A549 (cell line): ENCODE results near the gene MAP3K10. TPM values are rescaled to one million over a fixed set of nuclear protein-coding genes. Genes with fewer than 3 reads are reported as not detected.

Source experiments
- ATAC-seq, 2 experiments: fragments of 200-7000 bp in 1 of 2; fragments of >200 bp in 1 of 2; cut with Nextera tagmentation in 1 of 2; cut with Tn5 transposase in 1 of 2; 3 replicates each; pipeline versions ENCODE4 v1.8.0 to v1.9.1; 2018 to 2020; ENCODE audit warnings: mild to moderate bottlenecking in 1 of 2, moderate library complexity in 1 of 2
- CTCF ChIA-PET: fragments of 300-600 bp; sonication (Branson Sonifier 250); formaldehyde crosslinking; extraction: SDS; loops from one replicate; lab custom pipeline; 2021; ENCODE audit warnings: antibody characterized with exemption, inconsistent platforms; lab: Yijun Ruan, JAX
- POLR2A ChIA-PET: fragments of 350-600 bp; formaldehyde crosslinking; extraction: SDS; loops from one replicate; lab custom pipeline; 2021; ENCODE audit warnings: antibody characterized with exemption, inconsistent platforms; lab: Yijun Ruan, JAX
- DNase-seq, 2 experiments: peaks; one replicate each; pipeline versions ENCODE4 v3.0.0 to v3.0.0-alpha.2; 2011 to 2016; ENCODE audit warnings: low read depth in 1 of 2, low spot score in 1 of 2
- FAIRE-seq: peaks from 2 replicates; lab custom pipeline; 2011; peaks lifted over from hg19 to GRCh38; lab: Jason Lieb, UNC
- H3K27ac ChIP-seq, 2 experiments: fragments of >200 bp; sonication (Bioruptor Twin); formaldehyde crosslinking; 3 replicates each; pipeline ENCODE4 v1.5.1; 2016 to 2017
- H3K4me1 ChIP-seq: fragments of >200 bp; sonication (Bioruptor Twin); formaldehyde crosslinking; 3 replicates; pipeline ENCODE4 v1.6.1; 2016
- H3K4me2 ChIP-seq: fragments of >200 bp; sonication (Bioruptor Twin); formaldehyde crosslinking; 3 replicates; pipeline ENCODE4 v1.6.1; 2016
- H3K4me3 ChIP-seq: fragments of >200 bp; sonication (Bioruptor Twin); formaldehyde crosslinking; 3 replicates; pipeline ENCODE4 v1.5.1; 2016
- H3K9me3 ChIP-seq: fragments of >200 bp; sonication (Bioruptor Twin); formaldehyde crosslinking; 3 replicates; pipeline ENCODE4 v1.6.1; 2016
- ATOH8 ChIP-seq: fragments of 250-450 bp; sonication (Bioruptor Pico); IDR thresholded peaks from 2 replicates; pipeline ENCODE4 v1.5.0; 2020; ENCODE audit warnings: low read depth, mild to moderate bottlenecking, moderate library complexity
- CBX8 ChIP-seq: fragments of 200-600 bp; sonication (generic); IDR thresholded peaks from 2 replicates; pipeline ENCODE4 v1.6.1; 2016
- CEBPB ChIP-seq, 2 experiments: fragments of >200 bp in 1 of 2; sonication (Bioruptor Twin) in 1 of 2; formaldehyde crosslinking in 1 of 2; IDR thresholded peaks; 2 replicates each; pipeline ENCODE4 v1.6.1; 2012 to 2016
- CTCF ChIP-seq: fragments of >200 bp; sonication (Bioruptor Twin); formaldehyde crosslinking; IDR thresholded peaks from 3 replicates; pipeline ENCODE4 v1.5.1; 2016
- FOXS1 ChIP-seq: fragments of 250-450 bp; sonication (Bioruptor Pico); IDR thresholded peaks from 2 replicates; pipeline ENCODE4 v1.5.0; 2020; ENCODE audit warnings: mild to moderate bottlenecking, moderate library complexity
- HDAC2 ChIP-seq: fragments of 200-600 bp; sonication (generic); IDR thresholded peaks from 2 replicates; pipeline ENCODE4 v1.6.1; 2016
- HEYL ChIP-seq: fragments of 250-450 bp; sonication (Bioruptor Pico); IDR thresholded peaks from 2 replicates; pipeline ENCODE4 v1.8.0; 2021; ENCODE audit warnings: mild to moderate bottlenecking, moderate library complexity
- HMGXB4 ChIP-seq: fragments of 250-450 bp; sonication (Bioruptor Pico); IDR thresholded peaks from 2 replicates; pipeline ENCODE4 v1.5.0; 2021; ENCODE audit warnings: mild to moderate bottlenecking, moderate library complexity, borderline replicate concordance
- HOXA7 ChIP-seq: fragments of 250-450 bp; sonication (Bioruptor Pico); IDR thresholded peaks from 2 replicates; pipeline ENCODE4 v1.5.0; 2020; ENCODE audit warnings: mild to moderate bottlenecking, moderate library complexity
- HOXB13 ChIP-seq: fragments of 250-450 bp; sonication (Bioruptor Pico); IDR thresholded peaks from 2 replicates; pipeline ENCODE4 v1.5.0; 2020; ENCODE audit warnings: low read depth, mild to moderate bottlenecking, moderate library complexity
- HOXB5 ChIP-seq: fragments of 250-450 bp; sonication (Bioruptor Pico); IDR thresholded peaks from 2 replicates; pipeline ENCODE4 v1.5.0; 2020; ENCODE audit warnings: mild to moderate bottlenecking, moderate library complexity
- JUN ChIP-seq, 2 experiments: fragments of >200 bp; sonication (Bioruptor Twin); formaldehyde crosslinking; IDR thresholded peaks; 2 replicates in 1 of 2; 3 replicates in 1 of 2; pipeline ENCODE4 v1.6.1; 2016 to 2017
- MAFK ChIP-seq: fragments of 450-650 bp; IDR thresholded peaks from 2 replicates; pipeline ENCODE4 v1.6.1; 2014; ENCODE audit not compliant: partially characterized antibody
- MAX ChIP-seq: IDR thresholded peaks from 2 replicates; pipeline ENCODE4 v1.6.1; 2012
- NFE2L2 ChIP-seq: fragments of 150-350 bp; conservative IDR thresholded peaks from 2 replicates; pipeline ENCODE4 v1.6.1; 2014; ENCODE audit warnings: low read length
- NR3C1 ChIP-seq: fragments of >200 bp; sonication (Bioruptor Twin); formaldehyde crosslinking; IDR thresholded peaks from 3 replicates; pipeline ENCODE4 v1.6.1; 2017
- PBX3 ChIP-seq: IDR thresholded peaks from 2 replicates; pipeline ENCODE4 v1.6.1; 2012
- POLR2A ChIP-seq: IDR thresholded peaks from 2 replicates; pipeline ENCODE4 v1.6.1; 2012; ENCODE audit warnings: mild to moderate bottlenecking, low read length
- POLR2AphosphoS2 ChIP-seq: conservative IDR thresholded peaks from 2 replicates; pipeline ENCODE4 v1.6.1; 2012; ENCODE audit warnings: low read length, improper control_type of control experiment, inconsistent platforms
- RAD21 ChIP-seq, 2 experiments: fragments of >200 bp in 1 of 2; sonication (Bioruptor Twin) in 1 of 2; formaldehyde crosslinking in 1 of 2; IDR thresholded peaks in 1 of 2; conservative IDR thresholded peaks in 1 of 2; 2 replicates in 1 of 2; 3 replicates in 1 of 2; pipeline ENCODE4 v1.6.1; 2012 to 2018; ENCODE audit warnings: inconsistent platforms in 1 of 2
- RARB ChIP-seq: fragments of 250-450 bp; sonication (Bioruptor Pico); IDR thresholded peaks from 2 replicates; pipeline ENCODE4 v1.8.0; 2021; ENCODE audit warnings: mild to moderate bottlenecking, moderate library complexity
- REST ChIP-seq: fragments of 200-600 bp; sonication (generic); IDR thresholded peaks from 2 replicates; pipeline ENCODE4 v1.6.1; 2016; ENCODE audit warnings: antibody characterized with exemption, mild to moderate bottlenecking, moderate library complexity
- RFX5 ChIP-seq: fragments of 450-650 bp; IDR thresholded peaks from 2 replicates; pipeline ENCODE4 v1.7.1; 2014; ENCODE audit warnings: antibody characterized with exemption, mild to moderate bottlenecking, moderate library complexity
- RNF2 ChIP-seq: fragments of 200-600 bp; sonication (generic); IDR thresholded peaks from 2 replicates; pipeline ENCODE4 v1.6.1; 2016; ENCODE audit warnings: low read depth, mild to moderate bottlenecking, antibody characterized with exemption, moderate library complexity, borderline replicate concordance
- SMC3 ChIP-seq: fragments of >200 bp; sonication (Bioruptor Twin); formaldehyde crosslinking; IDR thresholded peaks from 3 replicates; pipeline ENCODE4 v1.6.1; 2018; ENCODE audit warnings: inconsistent platforms
- SREBF2 ChIP-seq: fragments of 450-650 bp; IDR thresholded peaks from 2 replicates; pipeline ENCODE4 v1.6.1; 2014; ENCODE audit warnings: mild to moderate bottlenecking, moderate library complexity
- TFCP2L1 ChIP-seq: fragments of 250-450 bp; sonication (Bioruptor Pico); IDR thresholded peaks from 2 replicates; pipeline ENCODE4 v1.5.0; 2021; ENCODE audit warnings: mild to moderate bottlenecking
- ZFP36 ChIP-seq: fragments of 450-650 bp; IDR thresholded peaks from 2 replicates; pipeline ENCODE4 v1.6.1; 2014; ENCODE audit warnings: borderline replicate concordance; ENCODE audit not compliant: partially characterized antibody
- ZNF302 ChIP-seq: fragments of 250-450 bp; sonication (Bioruptor Pico); IDR thresholded peaks from 2 replicates; pipeline ENCODE4 v1.9.0; 2021; ENCODE audit warnings: inconsistent platforms, mild to moderate bottlenecking, moderate library complexity
- ZSCAN20 ChIP-seq: fragments of 250-450 bp; sonication (Bioruptor Pico); IDR thresholded peaks from 2 replicates; pipeline ENCODE4 v1.8.0; 2022; ENCODE audit warnings: mild to moderate bottlenecking, moderate library complexity
- WGBS: methylation state at CpG from one replicate; pipeline ENCODE4 v1.1.6; 2017; ENCODE audit errors: missing lambda C conversion rate; 5-methylcytosine and 5-hydroxymethylcytosine counted together
- polyA plus RNA-seq, 4 experiments: library from polyadenylated mRNA; depleted of rRNA in 3 of 4; stranded (reverse); fragments of >200 nt; fragmentation: RNase III in 1 of 4; extraction: RNeasy Plus Mini Kit Qiagen cat#74134 plus additional on column Dnase treatment in 1 of 4; gene quantifications; 2 replicates in 3 of 4; 3 replicates in 1 of 4; pipeline ENCODE4 v1.2.3, GENCODE V29; 2011 to 2017

MAP3K10 gene
- polyA plus RNA-seq, 2 of the 4 experiments (the other 2 are of a cell fraction) = 6.6 to 21.0 TPM

GRCh38 chr19:40155749-40156265 lies 35.4 kb upstream of the MAP3K10 start:
- ATAC-seq (peak; percentile 87 to 93), DNase-seq (peak; percentile 80 to 84), FAIRE-seq (peak; percentile 97)
- H3K4me3 ChIP-seq = no peak overlapping the region
- no peaks in the 10 kb centered on the region for H3K4me1 ChIP-seq
- H3K4me2 ChIP-seq = peak overlapping the region; percentile 30; the same call in 2 of the 3 replicates
- H3K27ac ChIP-seq = peak overlapping the region in 1 of 2 experiments; percentile 42; a peak in 3 of 6 replicates
- POLR2A ChIA-PET = no interaction called here
- H3K9me3 ChIP-seq = no peaks in the 10 kb centered on the region; the same call in 2 of the 3 replicates
- 29% methylated on average over 8 of the region's 8 CpGs for WGBS
- CTCF ChIA-PET = interaction anchor here (0.6 to 10.1 kb wide), 14 partner anchors 9 to 363 kb away, joined by 3 to 92 read pairs (median 4); partner anchors contain the start of gene TTC9B
- no peak for TF ChIP-seq POLR2AphosphoS2
- no peak for TF ChIP-seq RARB (CRISPR knock-in tag)
- no peak for TF ChIP-seq RFX5
- no peak for TF ChIP-seq REST
- peak; percentile 73 for TF ChIP-seq CTCF
- no peak for TF ChIP-seq ZSCAN20 (CRISPR knock-in tag)
- TF ChIP-seq HOXB5 (CRISPR knock-in tag) = no peak
- TF ChIP-seq ZNF302 = no peak
- TF ChIP-seq POLR2A = no peak
- peak; percentile 74 for TF ChIP-seq SMC3
- no peak for TF ChIP-seq FOXS1 (CRISPR knock-in tag)
- peak; percentile 80 for TF ChIP-seq MAFK
- no peak for TF ChIP-seq NR3C1
- TF ChIP-seq RNF2 = no peak
- TF ChIP-seq RAD21 (conservative IDR thresholded peaks at IDR 0.05 in 1 of 2, IDR thresholded peaks at IDR 0.05 in 1 of 2) = peak; percentile 72 to 82
- TF ChIP-seq MAX = peak; percentile 24; the same call in 1 of the 2 replicates
- TF ChIP-seq SREBF2 = no peak
- TF ChIP-seq ATOH8 (CRISPR knock-in tag) = no peak

- Histone ChIP-seq H3K9me3 (no peaks in the 10 kb centered on the region; the same call in 2 of the 3 replicates), H3K4me3 (no peak overlapping the region), H3K4me2 (no peak overlapping the region), H3K4me1 (no peaks in the 10 kb centered on the region), H3K27ac (no peak overlapping the region)
- POLR2A ChIA-PET = interaction anchor here (0.6 to 0.7 kb wide), 2 partner anchors 9 to 278 kb away, joined by 3 to 5 read pairs; no protein-coding TSS in a partner anchor
- ATAC-seq (no peak), DNase-seq (no peak), FAIRE-seq (no peak)
- WGBS = 80% methylated on average over 6 of the region's 6 CpGs
- CTCF ChIA-PET = interaction anchor here (0.6 to 10.1 kb wide), 17 partner anchors 9 to 1152 kb away, joined by 3 to 92 read pairs (median 4); partner anchors contain the start of genes PSMC4 and TTC9B
- no peak for TF ChIP-seq HOXB5 (CRISPR knock-in tag)
- TF ChIP-seq CEBPB (IDR thresholded peaks at IDR 0.05) = no peak
- no peak for TF ChIP-seq NFE2L2
- TF ChIP-seq HOXA7 (CRISPR knock-in tag) = no peak
- no peak for TF ChIP-seq HEYL (CRISPR knock-in tag)
- TF ChIP-seq SREBF2 = no peak
- TF ChIP-seq PBX3 = no peak
- TF ChIP-seq HOXB13 (CRISPR knock-in tag) = no peak
- TF ChIP-seq JUN (IDR thresholded peaks at IDR 0.05) = no peak
- TF ChIP-seq ZNF302 = no peak
- TF ChIP-seq CBX8 = no peak
- TF ChIP-seq TFCP2L1 = no peak
- no peak for TF ChIP-seq HMGXB4
- no peak for TF ChIP-seq HDAC2
- no peak for TF ChIP-seq ZFP36
Measured at GRCh38 chr19:40157059-40157458, 34.2 kb upstream of the MAP3K10 start.
